Natural killer cell (primary cell): ENCODE results near the gene PSMD4. TPM values are rescaled to one million over a fixed set of nuclear protein-coding genes. Genes with fewer than 3 reads are reported as not detected.
A peak's percentile ranks its signal among the peaks of the same experiment; 100 is the strongest.

Experiments used
- ATAC-seq, 3 donors: fragments of 150-1000 bp in 2 of 3; fragments of 200-7000 bp in 1 of 3; cut with Tn5 transposase; 1 replicate in 1 of 3; 2 replicates in 2 of 3; pipeline ENCODE4 v1.10.0; 2021; ENCODE audit warnings: mild to moderate bottlenecking in 2 of 3, moderate library complexity in 2 of 3
- DNase-seq, 2 donors: peaks; one replicate each; pipeline versions ENCODE4 v3.0.0 to v3.0.0-alpha.2; 2013 to 2021; ENCODE audit warnings: mixed read lengths in 1 of 2
- H3K27ac ChIP-seq: one replicate; pipeline ENCODE4 v1.5.1; 2013; ENCODE audit warnings: mild to moderate bottlenecking, low read length
- H3K27me3 ChIP-seq: one replicate; pipeline ENCODE4 v1.6.1; 2013; ENCODE audit warnings: low read length; ENCODE audit not compliant: control insufficient read depth, insufficient read depth
- H3K36me3 ChIP-seq: one replicate; pipeline ENCODE4 v1.6.1; 2013; ENCODE audit warnings: low read length; ENCODE audit not compliant: control insufficient read depth, insufficient read depth
- H3K4me1 ChIP-seq: one replicate; pipeline ENCODE4 v1.6.1; 2013; ENCODE audit warnings: low read length; ENCODE audit not compliant: control insufficient read depth, insufficient read depth
- H3K4me3 ChIP-seq: one replicate; pipeline ENCODE4 v1.5.1; 2013; ENCODE audit warnings: low read length
- H3K9me3 ChIP-seq: one replicate; pipeline ENCODE4 v1.6.1; 2013; ENCODE audit warnings: low read length; ENCODE audit not compliant: control insufficient read depth, insufficient read depth
- H3K27ac Mint-ChIP-seq, 2 donors: one replicate each; pipeline ENCODE4 v1.8.0; 2022; ENCODE audit warnings: mild to moderate bottlenecking in 2 of 2, mixed read lengths in 2 of 2, moderate library complexity in 1 of 2
- H3K27me3 Mint-ChIP-seq, 2 donors: one replicate each; pipeline ENCODE4 v1.8.0; 2022; ENCODE audit warnings: low read depth in 2 of 2, mixed read lengths in 2 of 2
- H3K36me3 Mint-ChIP-seq: one replicate; pipeline ENCODE4 v1.8.0; 2022; ENCODE audit warnings: mixed read lengths
- H3K4me1 Mint-ChIP-seq, 2 donors: one replicate each; pipeline ENCODE4 v1.8.0; 2022; ENCODE audit warnings: mixed read lengths in 2 of 2
- H3K4me3 Mint-ChIP-seq: one replicate; pipeline ENCODE4 v1.8.0; 2022; ENCODE audit warnings: mild to moderate bottlenecking, moderate library complexity, mixed read lengths
- H3K9me3 Mint-ChIP-seq, 2 donors: one replicate each; pipeline ENCODE4 v1.8.0; 2022; ENCODE audit warnings: mixed read lengths in 2 of 2
- WGBS: methylation state at CpG from one replicate; pipeline ENCODE4 v1.1.7; 2013; ENCODE audit warnings: missing lambda C conversion rate; ENCODE audit not compliant: insufficient coverage; 5-methylcytosine and 5-hydroxymethylcytosine counted together
- intact Hi-C: fragments of 100-400 bp; cut with micrococcal nuclease; formaldehyde crosslinking; loops from one replicate; pipeline ENCODE4 v1.14.2; 2022
- total RNA-seq, 4 donors: library from RNA; stranded (reverse); fragments of 120-200 nt in 1 of 4; gene quantifications; one replicate each; pipeline versions ENCODE4 v1.2.3 to v1.2.4, GENCODE V29; 2013 to 2022
- TF ChIP-seq, protein P1 (sequence below): fragments of 200-600 bp; IDR thresholded peaks from one replicate; pipeline ENCODE4 v1.8.0; 2022; ENCODE audit warnings: antibody characterized with exemption

PSMD4 gene
- total RNA-seq, 3 donors from 2014 or later (not counting 1 experiment from before 2014, with no cell fraction given) = 94.2 to 101 (median 99.3) TPM

DNA sequence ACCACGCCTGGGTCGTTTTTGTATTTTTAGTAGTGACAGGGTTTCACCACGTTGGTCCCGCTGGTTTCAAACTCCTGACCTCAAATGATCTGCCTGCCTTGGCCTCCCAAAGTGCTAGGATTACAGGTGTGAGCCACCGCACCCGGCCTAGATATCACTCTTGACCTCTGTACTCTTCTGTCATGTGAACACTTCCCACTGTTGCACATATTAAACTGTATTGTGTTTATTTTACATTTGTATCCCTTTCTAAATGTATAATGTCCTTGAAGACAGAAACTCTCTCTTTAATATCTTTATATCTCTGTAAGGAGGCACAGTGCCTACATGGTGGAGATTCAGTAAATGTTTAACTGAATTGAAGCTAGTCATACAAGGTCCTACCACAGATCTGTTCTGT is 19.3 kb upstream of the PSMD4 start:
- Mint-ChIP-seq H3K9me3 (no peaks in the 10 kb centered on the region), H3K4me1 (no peaks in the 10 kb centered on the region), H3K4me3 (no peak overlapping the region), H3K27ac (no peak overlapping the region), H3K27me3 (no peaks in the 10 kb centered on the region), H3K36me3 (peaks cover 46% of the 10 kb centered on the region)
- Histone ChIP-seq H3K36me3 (peaks cover 91% of the 10 kb centered on the region), H3K4me3 (no peak overlapping the region), H3K9me3 (no peaks in the 10 kb centered on the region), H3K4me1 (no peaks in the 10 kb centered on the region), H3K27ac (no peak overlapping the region), H3K27me3 (no peaks in the 10 kb centered on the region)
- TF ChIP-seq, protein P1, sequence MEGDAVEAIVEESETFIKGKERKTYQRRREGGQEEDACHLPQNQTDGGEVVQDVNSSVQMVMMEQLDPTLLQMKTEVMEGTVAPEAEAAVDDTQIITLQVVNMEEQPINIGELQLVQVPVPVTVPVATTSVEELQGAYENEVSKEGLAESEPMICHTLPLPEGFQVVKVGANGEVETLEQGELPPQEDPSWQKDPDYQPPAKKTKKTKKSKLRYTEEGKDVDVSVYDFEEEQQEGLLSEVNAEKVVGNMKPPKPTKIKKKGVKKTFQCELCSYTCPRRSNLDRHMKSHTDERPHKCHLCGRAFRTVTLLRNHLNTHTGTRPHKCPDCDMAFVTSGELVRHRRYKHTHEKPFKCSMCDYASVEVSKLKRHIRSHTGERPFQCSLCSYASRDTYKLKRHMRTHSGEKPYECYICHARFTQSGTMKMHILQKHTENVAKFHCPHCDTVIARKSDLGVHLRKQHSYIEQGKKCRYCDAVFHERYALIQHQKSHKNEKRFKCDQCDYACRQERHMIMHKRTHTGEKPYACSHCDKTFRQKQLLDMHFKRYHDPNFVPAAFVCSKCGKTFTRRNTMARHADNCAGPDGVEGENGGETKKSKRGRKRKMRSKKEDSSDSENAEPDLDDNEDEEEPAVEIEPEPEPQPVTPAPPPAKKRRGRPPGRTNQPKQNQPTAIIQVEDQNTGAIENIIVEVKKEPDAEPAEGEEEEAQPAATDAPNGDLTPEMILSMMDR = no peak
- ATAC-seq (no peak), DNase-seq (no peak)
- WGBS = 88% methylated on average over 6 of the region's 6 CpGs
- intact Hi-C loops = no loop called here

DNA sequence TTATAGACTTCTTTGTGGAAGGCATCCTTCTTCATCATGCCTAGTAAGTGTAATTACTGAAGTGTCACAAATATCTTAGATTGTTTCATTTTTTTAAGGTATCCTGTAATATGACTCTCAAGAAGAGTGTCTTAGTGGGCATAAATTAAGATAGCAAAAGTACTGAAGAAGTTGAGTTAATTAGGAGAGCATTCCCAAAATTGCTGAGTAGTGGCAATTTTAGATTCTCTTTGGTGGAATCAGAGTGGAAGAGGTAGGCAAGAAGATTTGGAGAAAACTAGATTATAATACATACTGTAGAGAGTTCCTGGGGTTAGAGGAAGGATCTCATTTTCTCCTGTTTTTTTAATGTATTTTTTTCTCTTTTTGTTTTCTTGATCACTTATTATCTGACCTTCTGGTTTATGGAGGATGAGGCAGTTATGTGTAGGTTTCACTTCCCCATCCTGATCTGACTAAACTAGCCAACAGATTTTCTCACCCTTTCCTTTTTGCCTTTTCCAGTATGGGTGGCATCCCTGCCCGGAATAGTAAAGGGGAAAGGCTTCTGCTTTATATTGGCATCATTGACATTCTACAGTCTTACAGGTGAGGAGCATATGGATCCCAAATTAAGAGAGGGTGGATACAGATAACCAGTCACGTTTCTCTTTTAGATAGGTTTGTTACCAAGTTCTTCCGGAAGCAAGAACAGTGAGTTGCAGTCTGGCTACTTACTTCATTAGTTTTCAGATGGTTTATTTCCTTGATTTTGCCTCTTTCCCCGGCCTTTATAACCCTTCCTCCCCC is 16.7 kb upstream of the PSMD4 start:
- no peak overlapping the region for H3K27ac ChIP-seq
- H3K4me3 ChIP-seq = no peak overlapping the region
- Mint-ChIP-seq H3K27ac (no peak overlapping the region), H3K4me1 (no peaks in the 10 kb centered on the region), H3K36me3 (peaks cover 42% of the 10 kb centered on the region), H3K27me3 (no peaks in the 10 kb centered on the region), H3K9me3 (no peaks in the 10 kb centered on the region), H3K4me3 (no peak overlapping the region)
- TF ChIP-seq, protein P1 = no peak
- intact Hi-C loops = no loop called here
- DNase-seq (no peak), ATAC-seq (no peak)
- H3K27me3 ChIP-seq = no peaks in the 10 kb centered on the region
- H3K4me1 ChIP-seq = no peaks in the 10 kb centered on the region
- WGBS = 100% methylated on average over 3 of the region's 4 CpGs
- H3K9me3 ChIP-seq = no peaks in the 10 kb centered on the region
- H3K36me3 ChIP-seq = peaks cover 81% of the 10 kb centered on the region

DNA sequence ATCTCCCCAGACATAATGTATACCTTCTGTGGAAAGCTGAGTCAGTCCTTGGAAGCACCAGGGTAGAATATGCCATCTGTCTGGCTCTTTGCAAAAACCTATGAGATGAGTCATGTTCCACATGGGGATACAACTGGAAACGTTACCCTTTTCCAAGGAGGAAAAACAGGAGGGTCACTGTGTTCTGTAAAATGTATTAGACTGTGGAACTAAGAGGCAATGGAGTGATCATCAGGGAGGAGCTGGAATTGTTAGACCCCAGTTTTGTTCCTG is 16.1 kb upstream of the PSMD4 start:
- Histone ChIP-seq H3K27ac (no peak overlapping the region), H3K9me3 (no peaks in the 10 kb centered on the region), H3K4me3 (no peak overlapping the region), H3K4me1 (no peaks in the 10 kb centered on the region), H3K36me3 (peaks cover 82% of the 10 kb centered on the region), H3K27me3 (no peaks in the 10 kb centered on the region)
- WGBS = 92% methylated on average over 1 of the region's 1 CpG
- no peaks in the 10 kb centered on the region for H3K9me3 Mint-ChIP-seq
- no peak overlapping the region for H3K4me3 Mint-ChIP-seq
- H3K27me3 Mint-ChIP-seq = no peaks in the 10 kb centered on the region
- H3K36me3 Mint-ChIP-seq = peaks cover 47% of the 10 kb centered on the region
- DNase-seq (no peak), ATAC-seq (no peak)
- H3K4me1 Mint-ChIP-seq = no peaks in the 10 kb centered on the region
- intact Hi-C loops = no loop called here
- H3K27ac Mint-ChIP-seq = no peak overlapping the region
- TF ChIP-seq, protein P1 = no peak

DNA sequence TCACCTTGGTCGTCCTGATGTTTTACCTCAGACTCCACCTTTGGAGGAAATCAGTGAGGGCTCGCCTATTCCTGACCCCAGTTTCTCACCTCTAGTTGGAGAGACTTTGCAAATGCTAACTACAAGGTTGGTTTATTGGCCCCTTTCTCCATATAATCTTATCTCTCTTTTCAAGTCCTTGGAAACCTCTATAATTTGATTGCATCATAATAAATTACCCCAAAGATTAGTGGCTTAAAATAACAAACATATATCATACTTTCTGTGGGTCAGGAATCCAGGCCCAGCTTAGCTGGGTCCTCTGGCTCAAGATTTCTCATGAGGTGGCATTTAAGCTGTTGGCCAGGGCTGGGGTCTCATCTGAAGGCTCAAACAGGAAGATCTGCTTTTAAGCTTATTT is 12.1 kb upstream of the PSMD4 start:
- peaks cover 28% of the 10 kb centered on the region for H3K36me3 Mint-ChIP-seq

More for the DNA sequence above, 12.1 kb upstream of the PSMD4 start:
- H3K4me1 ChIP-seq = no peaks in the 10 kb centered on the region
- WGBS = 95% methylated on average over 2 of the region's 2 CpGs
- no peaks in the 10 kb centered on the region for H3K9me3 Mint-ChIP-seq
- peak overlapping the region in 1 of 2 donors; percentile 31 for H3K27ac Mint-ChIP-seq
- H3K4me3 Mint-ChIP-seq = no peak overlapping the region
- no peaks in the 10 kb centered on the region for H3K9me3 ChIP-seq
- no peak overlapping the region for H3K4me3 ChIP-seq
- H3K4me1 Mint-ChIP-seq = no peaks in the 10 kb centered on the region
- TF ChIP-seq, protein P1 = no peak
- no peak overlapping the region for H3K27ac ChIP-seq
- DNase-seq (no peak), ATAC-seq (no peak)
- intact Hi-C loops = no loop called here
- H3K27me3 Mint-ChIP-seq = no peaks in the 10 kb centered on the region
- peaks cover 78% of the 10 kb centered on the region for H3K36me3 ChIP-seq
- no peaks in the 10 kb centered on the region for H3K27me3 ChIP-seq
